ENCODE results near the gene MEN1. TPM values are rescaled to one million over a fixed set of nuclear protein-coding genes. Genes with fewer than 3 reads are reported as not detected.
A peak's percentile ranks its signal among the peaks of the same experiment; 100 is the strongest.

The MEN1 gene
- total and polyA plus RNA-seq, 9 of the 15 experiments (the other 6 are each of a cell fraction or from before 2014, with no cell fraction given): 3.4 to 57.2 (median 19.3) TPM

DNA sequence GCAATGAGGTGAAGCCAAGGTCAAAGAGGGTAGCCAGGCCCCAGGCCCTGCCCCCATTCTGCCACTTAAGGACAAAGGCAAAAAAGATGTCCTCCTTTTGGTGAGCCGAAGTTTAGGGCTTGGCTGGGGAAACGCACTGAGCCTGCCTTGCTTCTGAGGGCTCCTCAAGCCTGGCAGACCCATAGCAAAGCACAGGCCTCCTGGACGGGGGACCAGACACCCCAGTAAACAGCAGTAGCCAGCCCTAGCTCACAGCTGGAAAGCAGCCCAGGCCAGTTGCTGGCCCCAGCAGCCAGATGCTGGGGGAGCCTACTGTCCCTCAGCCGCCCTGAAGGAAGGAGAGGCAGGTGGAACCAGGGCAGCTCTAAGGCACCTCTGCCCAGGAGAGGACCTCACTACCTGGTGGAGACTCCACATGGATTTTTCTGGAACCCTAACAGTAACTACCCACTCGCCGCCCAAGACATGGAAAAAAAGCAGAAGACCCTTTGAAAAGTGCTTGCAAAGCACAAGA lies 46.8 kb downstream of the MEN1 start (continued):
- TF ChIP-seq, protein P1, sequence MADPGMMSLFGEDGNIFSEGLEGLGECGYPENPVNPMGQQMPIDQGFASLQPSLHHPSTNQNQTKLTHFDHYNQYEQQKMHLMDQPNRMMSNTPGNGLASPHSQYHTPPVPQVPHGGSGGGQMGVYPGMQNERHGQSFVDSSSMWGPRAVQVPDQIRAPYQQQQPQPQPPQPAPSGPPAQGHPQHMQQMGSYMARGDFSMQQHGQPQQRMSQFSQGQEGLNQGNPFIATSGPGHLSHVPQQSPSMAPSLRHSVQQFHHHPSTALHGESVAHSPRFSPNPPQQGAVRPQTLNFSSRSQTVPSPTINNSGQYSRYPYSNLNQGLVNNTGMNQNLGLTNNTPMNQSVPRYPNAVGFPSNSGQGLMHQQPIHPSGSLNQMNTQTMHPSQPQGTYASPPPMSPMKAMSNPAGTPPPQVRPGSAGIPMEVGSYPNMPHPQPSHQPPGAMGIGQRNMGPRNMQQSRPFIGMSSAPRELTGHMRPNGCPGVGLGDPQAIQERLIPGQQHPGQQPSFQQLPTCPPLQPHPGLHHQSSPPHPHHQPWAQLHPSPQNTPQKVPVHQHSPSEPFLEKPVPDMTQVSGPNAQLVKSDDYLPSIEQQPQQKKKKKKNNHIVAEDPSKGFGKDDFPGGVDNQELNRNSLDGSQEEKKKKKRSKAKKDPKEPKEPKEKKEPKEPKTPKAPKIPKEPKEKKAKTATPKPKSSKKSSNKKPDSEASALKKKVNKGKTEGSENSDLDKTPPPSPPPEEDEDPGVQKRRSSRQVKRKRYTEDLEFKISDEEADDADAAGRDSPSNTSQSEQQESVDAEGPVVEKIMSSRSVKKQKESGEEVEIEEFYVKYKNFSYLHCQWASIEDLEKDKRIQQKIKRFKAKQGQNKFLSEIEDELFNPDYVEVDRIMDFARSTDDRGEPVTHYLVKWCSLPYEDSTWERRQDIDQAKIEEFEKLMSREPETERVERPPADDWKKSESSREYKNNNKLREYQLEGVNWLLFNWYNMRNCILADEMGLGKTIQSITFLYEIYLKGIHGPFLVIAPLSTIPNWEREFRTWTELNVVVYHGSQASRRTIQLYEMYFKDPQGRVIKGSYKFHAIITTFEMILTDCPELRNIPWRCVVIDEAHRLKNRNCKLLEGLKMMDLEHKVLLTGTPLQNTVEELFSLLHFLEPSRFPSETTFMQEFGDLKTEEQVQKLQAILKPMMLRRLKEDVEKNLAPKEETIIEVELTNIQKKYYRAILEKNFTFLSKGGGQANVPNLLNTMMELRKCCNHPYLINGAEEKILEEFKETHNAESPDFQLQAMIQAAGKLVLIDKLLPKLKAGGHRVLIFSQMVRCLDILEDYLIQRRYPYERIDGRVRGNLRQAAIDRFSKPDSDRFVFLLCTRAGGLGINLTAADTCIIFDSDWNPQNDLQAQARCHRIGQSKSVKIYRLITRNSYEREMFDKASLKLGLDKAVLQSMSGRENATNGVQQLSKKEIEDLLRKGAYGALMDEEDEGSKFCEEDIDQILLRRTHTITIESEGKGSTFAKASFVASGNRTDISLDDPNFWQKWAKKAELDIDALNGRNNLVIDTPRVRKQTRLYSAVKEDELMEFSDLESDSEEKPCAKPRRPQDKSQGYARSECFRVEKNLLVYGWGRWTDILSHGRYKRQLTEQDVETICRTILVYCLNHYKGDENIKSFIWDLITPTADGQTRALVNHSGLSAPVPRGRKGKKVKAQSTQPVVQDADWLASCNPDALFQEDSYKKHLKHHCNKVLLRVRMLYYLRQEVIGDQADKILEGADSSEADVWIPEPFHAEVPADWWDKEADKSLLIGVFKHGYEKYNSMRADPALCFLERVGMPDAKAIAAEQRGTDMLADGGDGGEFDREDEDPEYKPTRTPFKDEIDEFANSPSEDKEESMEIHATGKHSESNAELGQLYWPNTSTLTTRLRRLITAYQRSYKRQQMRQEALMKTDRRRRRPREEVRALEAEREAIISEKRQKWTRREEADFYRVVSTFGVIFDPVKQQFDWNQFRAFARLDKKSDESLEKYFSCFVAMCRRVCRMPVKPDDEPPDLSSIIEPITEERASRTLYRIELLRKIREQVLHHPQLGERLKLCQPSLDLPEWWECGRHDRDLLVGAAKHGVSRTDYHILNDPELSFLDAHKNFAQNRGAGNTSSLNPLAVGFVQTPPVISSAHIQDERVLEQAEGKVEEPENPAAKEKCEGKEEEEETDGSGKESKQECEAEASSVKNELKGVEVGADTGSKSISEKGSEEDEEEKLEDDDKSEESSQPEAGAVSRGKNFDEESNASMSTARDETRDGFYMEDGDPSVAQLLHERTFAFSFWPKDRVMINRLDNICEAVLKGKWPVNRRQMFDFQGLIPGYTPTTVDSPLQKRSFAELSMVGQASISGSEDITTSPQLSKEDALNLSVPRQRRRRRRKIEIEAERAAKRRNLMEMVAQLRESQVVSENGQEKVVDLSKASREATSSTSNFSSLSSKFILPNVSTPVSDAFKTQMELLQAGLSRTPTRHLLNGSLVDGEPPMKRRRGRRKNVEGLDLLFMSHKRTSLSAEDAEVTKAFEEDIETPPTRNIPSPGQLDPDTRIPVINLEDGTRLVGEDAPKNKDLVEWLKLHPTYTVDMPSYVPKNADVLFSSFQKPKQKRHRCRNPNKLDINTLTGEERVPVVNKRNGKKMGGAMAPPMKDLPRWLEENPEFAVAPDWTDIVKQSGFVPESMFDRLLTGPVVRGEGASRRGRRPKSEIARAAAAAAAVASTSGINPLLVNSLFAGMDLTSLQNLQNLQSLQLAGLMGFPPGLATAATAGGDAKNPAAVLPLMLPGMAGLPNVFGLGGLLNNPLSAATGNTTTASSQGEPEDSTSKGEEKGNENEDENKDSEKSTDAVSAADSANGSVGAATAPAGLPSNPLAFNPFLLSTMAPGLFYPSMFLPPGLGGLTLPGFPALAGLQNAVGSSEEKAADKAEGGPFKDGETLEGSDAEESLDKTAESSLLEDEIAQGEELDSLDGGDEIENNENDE (IDR thresholded peaks at IDR 0.05; ENCODE audit: low read depth, low read length): no peak
- TF ChIP-seq CAMTA2 (CRISPR knock-in tag; conservative IDR thresholded peaks at IDR 0.05) (no peak), POLR2A (conservative IDR thresholded peaks at IDR 0.05) (peak; percentile 35), ESRRB (CRISPR knock-in tag; IDR thresholded peaks at IDR 0.05; ENCODE audit: borderline replicate concordance) (no peak)
